ENCODE measurements around the gene POFUT2.

The POFUT2 gene

DNA sequence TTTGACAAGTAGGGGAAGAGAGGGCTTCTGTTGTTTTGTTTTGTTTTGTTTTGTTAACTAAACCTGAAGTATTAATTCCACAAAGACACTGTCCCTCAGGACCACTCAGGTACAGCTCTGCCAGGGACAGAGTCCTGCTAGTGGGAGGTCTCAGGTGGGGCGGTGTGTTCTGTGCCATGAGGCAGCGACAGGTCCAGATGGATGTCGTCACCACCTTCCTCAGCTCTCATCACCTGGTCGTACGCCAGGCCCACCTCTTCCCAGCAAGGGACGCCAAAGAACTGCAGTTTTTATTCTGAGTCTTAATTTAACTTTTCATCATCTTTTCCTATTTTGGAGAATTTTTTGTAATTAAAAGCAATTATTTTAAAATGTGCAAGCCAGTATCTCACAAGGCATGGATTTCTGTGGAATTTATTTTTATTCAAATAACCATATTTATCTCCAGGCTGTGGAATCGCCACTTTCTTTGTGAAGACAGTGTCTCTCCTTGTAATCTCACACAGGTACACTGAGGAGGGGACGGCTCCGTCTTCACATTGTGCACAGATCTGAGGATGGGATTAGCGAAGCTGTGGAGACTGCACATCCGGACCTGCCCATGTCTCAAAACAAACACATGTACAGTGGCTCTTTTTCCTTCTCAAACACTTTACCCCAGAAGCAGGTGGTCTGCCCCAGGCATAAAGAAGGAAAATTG lies 62.5 kb downstream of the POFUT2 start:
- DNase-seq (ENCODE audit: low read depth in 2 of 2): no peak

DNA sequence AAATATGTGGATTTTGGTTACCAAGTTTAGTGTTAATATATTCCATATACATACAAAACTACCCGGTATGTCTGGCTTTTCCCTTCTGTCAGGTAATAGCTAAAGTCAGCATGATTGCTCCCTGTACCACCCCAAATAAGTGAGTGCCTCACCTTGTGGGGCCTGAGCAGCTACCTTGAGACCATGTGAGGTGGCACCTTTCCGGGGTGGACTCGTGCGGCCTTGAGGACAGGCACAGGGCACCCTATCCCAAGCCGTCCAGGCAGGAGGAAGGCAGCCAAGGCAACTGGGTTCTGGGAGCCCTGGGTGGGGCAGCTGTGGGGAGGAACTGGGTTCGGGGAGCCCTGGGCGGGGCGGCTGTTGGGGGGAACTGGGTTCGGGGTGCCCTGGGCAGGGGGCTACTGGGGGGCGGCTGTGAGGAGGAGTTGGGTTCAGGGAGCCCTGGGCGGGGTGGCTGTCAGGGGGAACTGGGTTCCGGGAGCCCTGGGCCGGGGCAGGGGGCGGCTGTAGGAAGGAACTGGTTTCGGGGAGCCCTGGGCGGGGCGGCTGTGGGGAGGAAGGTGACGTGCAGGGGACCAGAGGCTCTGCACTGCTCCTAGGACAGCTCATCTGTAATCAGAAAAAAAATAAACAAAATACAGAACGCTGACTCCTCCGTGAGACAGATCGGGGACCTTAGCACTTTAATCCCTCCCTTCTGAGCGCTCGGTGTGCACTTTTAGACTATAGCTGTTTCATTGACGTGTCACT lies 63.3 kb downstream of the POFUT2 start:
- DNase-seq (ENCODE audit: low read depth in 2 of 2): no peak

- no peak for DNase-seq (ENCODE audit: low read depth in 2 of 2)
Measured at GRCh38 chr21:45223236-45224185, 64.2 kb downstream of the POFUT2 start.

DNA sequence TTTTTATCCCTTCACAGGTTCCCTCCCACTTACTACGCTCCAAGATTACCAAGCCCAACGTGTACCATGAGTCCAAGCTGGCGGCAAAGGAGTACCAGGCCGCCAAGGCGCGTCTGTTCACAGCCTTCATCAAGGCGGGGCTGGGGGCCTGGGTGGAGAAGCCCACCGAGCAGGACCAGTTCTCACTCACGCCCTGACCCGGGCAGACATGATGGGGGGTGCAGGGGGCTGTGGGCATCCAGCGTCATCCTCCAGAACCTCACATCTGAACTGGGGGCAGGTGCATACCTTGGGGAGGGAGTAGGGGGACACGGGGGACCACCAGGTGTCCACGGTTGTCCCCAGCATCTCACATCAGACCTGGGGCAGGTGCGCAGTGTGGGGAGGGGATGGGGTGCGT lies 65.7 kb downstream of the POFUT2 start:
- no peak for DNase-seq (ENCODE audit: low read depth in 2 of 2)

DNA sequence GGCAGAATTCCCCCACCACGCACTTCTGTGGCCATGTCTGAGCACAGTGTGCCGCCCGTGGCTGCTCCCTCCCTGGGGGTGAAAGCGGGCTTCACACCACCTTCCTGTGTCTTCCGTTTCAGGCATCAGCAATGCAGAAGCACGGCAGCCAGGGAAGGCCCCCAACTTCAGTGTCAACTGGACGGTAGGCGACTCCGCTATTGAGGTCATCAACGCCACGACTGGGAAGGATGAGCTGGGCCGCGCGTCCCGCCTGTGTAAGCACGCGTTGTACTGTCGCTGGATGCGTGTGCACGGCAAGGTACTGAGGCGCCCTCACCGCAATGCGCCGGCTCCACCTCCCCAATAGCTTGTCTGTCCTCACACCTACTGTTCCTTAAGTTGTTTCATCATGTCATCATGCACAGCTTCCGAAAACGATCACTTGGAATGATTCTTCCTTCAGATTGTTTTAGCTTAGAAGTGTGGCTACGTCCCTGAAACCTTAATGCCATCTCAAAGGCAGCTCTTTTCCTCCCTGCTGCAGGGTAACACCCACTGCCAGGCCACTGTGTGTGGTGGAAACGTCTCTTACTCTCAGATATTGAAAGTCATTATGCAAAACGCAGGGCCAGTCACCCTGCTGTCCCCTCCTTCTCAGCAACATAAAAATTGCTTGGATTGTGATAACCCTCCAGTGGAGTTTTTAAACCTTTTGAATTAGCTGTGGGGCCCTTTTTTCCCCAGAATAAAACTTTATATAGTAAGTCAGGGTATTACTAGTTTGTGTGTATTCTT lies 66.8 kb downstream of the POFUT2 start:
- no peak for DNase-seq (ENCODE audit: low read depth in 2 of 2)

- no peak for DNase-seq (ENCODE audit: low read depth in 2 of 2)
Measured at GRCh38 chr21:45220071-45220481, 67.6 kb downstream of the POFUT2 start.

DNA sequence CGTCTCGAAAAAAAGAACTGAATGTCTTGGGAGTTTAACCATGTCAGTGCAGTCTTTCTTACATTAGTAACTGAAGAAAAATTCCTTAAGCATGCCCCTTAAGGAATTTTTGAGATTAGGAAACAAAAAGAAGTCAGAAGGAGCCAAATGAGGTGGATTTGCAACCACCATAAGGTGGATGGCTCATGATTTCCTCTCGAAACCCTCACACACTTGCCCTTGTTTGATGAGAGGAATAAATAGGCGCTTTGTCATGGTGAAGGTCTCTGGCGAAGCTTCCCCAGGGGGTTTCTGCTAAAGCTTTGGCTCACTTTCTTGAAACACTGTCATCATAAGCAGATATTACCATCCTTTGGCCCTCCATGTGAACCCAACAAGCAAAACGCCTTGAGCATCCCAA lies 68.2 kb downstream of the POFUT2 start:
- DNase-seq (ENCODE audit: low read depth in 2 of 2): no peak

DNA sequence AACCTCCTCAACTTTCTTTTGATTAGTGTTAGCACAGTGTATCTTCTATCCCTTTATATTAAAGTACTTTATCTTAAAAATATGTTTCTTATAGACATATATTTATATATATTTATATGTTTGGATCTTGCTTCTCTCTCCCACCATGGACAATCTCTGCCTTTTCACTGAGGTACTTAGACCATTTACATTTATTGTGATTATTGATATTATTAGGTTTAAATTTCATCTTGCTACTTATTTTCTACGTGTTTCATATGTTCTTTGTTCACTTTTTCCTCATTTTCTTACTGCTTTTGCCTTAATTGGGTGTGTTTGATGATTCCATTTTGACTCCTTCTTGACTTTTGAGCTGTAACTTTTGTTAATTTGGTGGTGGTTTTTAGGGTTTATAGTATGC lies 70.7 kb downstream of the POFUT2 start:
- no peak for DNase-seq (ENCODE audit: low read depth in 2 of 2)

DNA sequence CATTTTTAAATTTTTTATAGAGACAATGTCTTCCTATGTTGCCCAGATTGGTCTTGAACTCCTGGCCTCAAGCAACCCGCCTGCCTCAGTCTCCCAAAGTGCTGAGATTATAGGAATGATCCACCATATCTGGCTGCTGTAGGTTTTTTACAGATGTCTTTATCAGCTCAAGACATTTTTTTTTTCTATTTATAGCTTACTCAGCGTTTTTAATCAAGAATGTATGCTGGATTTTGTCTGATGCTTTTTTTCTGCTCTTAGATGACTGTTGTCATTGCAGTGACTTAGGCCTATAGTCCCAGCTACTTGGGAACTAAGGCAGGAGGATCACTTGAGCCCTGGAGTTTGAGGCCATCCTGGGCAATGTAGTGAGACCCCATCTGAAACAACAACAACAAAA lies 72.5 kb downstream of the POFUT2 start:
- no peak for DNase-seq (ENCODE audit: low read depth in 2 of 2)
